ENCODE results near the gene MT1A.

The MT1A gene

GRCh38 chr16:56672761-56673536 lies 34.5 kb downstream of the MT1A start:
- TF ChIP-seq GATA2 (IDR thresholded peaks at IDR 0.05; ENCODE audit: low read depth, low read length) = no peak
- TF ChIP-seq GATA3 (IDR thresholded peaks at IDR 0.05; ENCODE audit: low read depth, low read length) = no peak

- no peak for TF ChIP-seq GATA3 (IDR thresholded peaks at IDR 0.05; ENCODE audit: low read depth, low read length)
- no peak for TF ChIP-seq GATA2 (IDR thresholded peaks at IDR 0.05; ENCODE audit: low read depth, low read length)
Measured at GRCh38 chr16:56673921-56674320, 35.5 kb downstream of the MT1A start.

- no peak for TF ChIP-seq GATA2 (IDR thresholded peaks at IDR 0.05; ENCODE audit: low read depth, low read length)
- TF ChIP-seq GATA3 (IDR thresholded peaks at IDR 0.05; ENCODE audit: low read depth, low read length) = no peak
Measured at GRCh38 chr16:56675685-56676210, 37.3 kb downstream of the MT1A start.

DNA sequence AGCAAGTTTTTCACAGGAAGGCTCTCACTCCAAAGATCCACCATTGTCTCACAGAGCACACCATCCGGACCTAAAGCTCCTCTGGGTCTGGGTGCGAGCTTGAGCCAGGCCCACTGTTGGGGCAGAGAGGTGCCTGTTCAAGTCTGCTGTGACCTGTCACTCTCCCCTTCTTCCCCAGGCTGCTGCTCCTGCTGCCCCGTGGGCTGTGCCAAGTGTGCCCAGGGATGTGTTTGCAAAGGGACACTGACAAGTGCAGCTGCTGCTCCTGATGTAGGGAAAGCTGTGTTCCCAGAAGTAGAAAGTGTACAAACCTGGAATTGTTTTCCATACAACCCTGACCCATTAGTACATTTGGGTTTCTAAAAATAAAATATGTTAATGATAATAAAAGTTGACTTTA lies 39.0 kb downstream of the MT1A start:
- TF ChIP-seq GATA2 (IDR thresholded peaks at IDR 0.05; ENCODE audit: low read depth, low read length) (no peak), GATA3 (IDR thresholded peaks at IDR 0.05; ENCODE audit: low read depth, low read length) (no peak)

DNA sequence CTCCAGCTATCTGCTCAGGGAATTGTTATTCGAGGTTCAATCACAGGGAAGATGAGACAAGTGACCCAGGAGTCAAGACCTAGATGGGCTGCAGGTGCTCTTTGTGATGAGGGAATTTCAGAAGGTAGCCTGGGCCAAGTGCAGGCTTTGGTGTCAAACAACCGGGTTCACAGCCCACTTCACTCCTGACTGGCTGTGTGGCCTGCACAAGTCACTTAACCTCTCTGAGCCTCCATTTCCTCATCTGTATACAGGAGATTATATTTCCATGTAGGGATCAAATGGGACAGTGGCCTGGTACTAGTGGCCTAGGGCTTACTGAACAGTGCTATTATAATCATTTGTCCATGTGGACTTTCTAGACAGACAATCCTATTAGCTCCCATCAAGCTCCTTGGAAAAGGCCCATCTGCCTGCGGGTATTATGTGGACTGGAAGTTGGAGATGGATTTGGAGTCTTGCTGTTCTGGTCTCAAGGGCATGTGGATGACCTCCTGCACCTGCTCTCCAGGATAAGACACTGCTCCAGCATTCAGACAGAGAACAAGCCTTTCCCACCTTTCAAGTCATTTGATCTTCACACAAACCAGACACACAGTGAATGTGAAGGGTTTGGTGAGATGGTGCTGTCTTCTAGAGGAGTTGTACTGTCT lies 40.7 kb downstream of the MT1A start:
- TF ChIP-seq GATA2 (IDR thresholded peaks at IDR 0.05; ENCODE audit: low read depth, low read length) = no peak

GRCh38 chr16:56679818-56680217 lies 41.4 kb downstream of the MT1A start:
- TF ChIP-seq GATA3 (IDR thresholded peaks at IDR 0.05; ENCODE audit: low read depth, low read length) (no peak), GATA2 (IDR thresholded peaks at IDR 0.05; ENCODE audit: low read depth, low read length) (no peak)

DNA sequence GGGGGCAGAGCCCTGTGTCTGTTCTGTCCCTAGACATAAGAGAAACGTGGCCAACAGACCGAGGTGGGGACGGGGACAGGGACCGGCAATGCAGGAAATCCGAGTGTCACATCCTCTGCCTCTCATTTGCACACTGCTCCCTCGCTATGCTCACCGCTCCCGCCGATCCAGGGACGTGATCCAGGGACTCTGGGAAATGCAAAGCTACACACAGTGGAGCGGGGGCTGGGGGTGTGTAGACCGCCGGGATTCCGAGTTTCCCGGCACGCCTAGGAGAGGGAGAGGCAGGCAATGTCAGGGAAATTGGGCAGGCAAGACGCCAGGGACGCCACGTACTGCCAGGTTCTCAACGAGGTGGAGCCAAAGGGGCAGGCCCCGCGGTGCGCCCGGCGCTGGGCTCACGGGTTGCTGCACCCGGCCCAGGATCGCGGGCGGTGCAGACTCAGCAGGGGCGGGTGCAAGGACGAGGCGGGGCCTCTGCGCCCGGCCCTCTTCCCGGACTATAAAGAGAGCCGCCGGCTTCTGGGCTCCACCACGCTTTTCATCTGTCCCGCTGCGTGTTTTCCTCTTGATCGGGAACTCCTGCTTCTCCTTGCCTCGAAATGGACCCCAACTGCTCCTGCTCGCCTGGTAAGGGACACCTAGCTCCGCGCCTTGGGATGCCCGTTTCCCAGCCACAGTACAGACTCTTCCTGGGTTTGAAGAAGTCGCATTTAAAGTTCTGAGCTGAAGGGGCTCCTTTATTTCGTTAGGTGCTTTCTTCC lies 43.7 kb downstream of the MT1A start, which contains the start of gene MT1X:
Gene MT1X (plus strand): TSS at position 532 of the 764 bp plus-strand sequence. CDS start 71 bp downstream, at position 603.
- TF ChIP-seq GATA3 (IDR thresholded peaks at IDR 0.05; ENCODE audit: low read depth, low read length) (no peak), GATA2 (IDR thresholded peaks at IDR 0.05; ENCODE audit: low read depth, low read length) (no peak)

DNA sequence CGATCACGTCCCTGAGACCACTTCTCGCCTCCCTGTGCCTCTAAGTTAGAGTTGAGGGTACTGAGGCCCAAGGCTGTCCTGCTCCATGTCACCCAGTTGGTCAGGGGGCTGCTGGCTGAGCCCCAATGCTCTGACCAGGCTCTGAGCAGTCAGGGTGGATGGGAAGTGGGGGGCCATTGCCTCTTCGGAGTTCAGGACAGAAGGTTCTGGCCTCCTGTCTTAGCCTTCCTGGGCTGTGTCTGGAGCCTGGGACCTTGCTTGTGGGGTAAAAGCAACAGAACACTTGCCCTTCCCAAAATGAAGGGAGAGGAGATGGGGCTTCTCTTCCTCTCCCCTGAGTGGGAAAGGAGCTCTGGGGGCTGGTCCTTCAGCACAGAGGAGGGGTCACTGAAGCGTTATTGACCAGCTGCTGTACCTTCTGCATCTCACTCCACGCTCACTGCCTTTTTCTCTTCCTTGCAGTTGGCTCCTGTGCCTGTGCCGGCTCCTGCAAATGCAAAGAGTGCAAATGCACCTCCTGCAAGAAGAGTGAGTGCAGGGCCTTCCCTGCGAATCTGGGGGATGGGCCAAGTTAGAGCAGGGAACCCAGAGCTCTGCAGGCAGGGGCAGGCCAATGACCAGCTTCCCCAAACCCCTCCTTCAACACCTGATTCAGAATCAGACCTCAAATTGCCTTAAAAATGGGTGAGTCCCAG lies 44.4 kb downstream of the MT1A start:
- TF ChIP-seq GATA3 (IDR thresholded peaks at IDR 0.05; ENCODE audit: low read depth, low read length) (no peak), GATA2 (IDR thresholded peaks at IDR 0.05; ENCODE audit: low read depth, low read length) (no peak)

DNA sequence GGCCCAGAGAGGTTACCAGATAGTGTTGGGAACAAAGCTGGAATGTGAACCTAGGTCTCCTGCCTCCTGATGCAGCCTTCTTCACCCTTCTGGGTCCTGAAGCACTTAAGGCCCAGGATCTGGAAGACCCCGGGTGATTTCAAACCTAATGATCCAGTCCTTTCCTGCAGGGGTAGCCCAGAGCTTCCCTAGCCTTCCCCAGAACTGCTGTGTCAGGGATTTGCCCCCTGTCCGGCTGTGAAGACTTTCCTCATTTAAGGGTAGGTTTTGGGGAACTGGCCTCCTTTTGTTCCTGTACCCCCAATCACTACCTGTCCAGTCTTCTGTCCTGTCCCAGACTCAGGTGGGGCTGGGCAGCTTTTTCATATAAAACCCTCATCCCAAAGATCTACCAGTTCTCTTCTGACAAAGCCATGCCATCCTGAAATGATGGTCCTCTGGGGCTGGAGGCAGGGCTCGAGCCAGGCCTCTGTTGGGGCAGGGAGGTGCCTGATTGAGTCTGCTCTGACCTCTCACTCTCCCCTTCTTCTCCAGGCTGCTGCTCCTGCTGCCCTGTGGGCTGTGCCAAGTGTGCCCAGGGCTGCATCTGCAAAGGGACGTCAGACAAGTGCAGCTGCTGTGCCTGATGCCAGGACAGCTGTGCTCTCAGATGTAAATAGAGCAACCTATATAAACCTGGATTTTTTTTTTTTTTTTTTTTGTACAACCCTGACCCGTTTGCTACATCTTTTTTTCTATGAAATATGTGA lies 45.1 kb downstream of the MT1A start:
- TF ChIP-seq GATA2 (IDR thresholded peaks at IDR 0.05; ENCODE audit: low read depth, low read length) = no peak
- TF ChIP-seq GATA3 (IDR thresholded peaks at IDR 0.05; ENCODE audit: low read depth, low read length) = no peak

DNA sequence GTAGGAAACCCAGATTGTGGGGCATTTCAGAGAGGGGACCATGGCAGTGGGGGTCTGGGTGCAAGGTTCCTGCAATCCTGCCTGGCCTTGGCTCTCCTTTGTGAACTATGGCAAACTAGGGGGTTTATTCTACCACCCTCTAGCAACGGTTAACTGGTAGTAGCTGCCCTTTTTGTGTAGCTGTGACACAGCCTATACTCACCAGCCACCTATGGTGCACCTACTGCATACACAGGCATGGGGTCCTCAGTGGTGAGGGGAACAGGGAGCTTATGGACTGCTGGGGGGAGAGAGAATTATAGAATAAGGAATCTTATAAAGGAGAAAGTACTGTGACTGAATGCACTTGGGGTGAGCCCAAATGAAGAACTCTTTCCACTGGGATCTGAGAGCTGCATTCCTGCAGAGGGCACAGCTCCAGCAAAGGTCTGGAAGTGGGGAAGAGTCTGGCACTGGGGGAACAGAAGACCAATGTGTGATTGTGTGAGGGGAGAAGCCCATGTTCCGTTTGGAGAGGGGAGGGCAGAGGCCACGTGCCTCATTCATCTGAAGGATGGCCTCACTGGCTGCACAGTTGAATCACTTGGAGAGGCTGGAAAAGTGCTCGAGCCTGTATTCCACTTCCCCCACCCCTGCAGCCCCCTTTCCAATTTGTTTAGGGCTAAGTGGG lies 45.9 kb downstream of the MT1A start:
- TF ChIP-seq GATA2 (IDR thresholded peaks at IDR 0.05; ENCODE audit: low read depth, low read length) (no peak), GATA3 (IDR thresholded peaks at IDR 0.05; ENCODE audit: low read depth, low read length) (no peak)

DNA sequence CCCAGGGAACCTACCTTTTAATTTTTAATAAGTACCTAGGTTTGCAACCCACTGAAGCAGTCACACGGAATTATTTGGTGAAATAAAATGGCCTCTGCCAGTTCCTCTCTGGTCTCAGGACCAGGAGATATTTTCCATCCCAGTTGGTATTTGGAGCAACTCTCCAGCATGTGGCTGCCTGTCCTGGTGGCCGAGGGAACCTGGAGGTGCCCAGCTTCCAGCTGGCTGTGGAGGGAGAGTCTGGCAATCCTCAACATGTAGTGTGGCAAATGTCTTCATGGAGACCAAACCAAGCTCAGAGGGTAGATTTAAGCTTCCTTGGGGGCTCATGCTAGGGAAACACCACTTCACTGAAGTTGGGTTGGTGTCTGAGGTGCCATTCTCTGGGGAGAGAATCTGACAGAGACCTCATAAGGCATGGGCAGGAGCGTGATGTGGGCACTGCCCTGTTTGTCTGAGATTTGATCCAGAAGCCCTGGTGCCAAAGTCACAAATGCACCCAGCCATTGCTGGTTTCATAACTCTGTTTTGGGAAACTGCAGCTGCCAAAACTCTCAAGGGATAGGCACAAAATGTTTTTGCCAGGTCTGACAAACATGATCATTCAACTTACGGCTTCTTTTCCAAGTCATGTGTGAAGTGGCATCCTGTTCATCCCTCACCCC lies 46.6 kb downstream of the MT1A start:
- no peak for TF ChIP-seq GATA2 (IDR thresholded peaks at IDR 0.05; ENCODE audit: low read depth, low read length)
- TF ChIP-seq GATA3 (IDR thresholded peaks at IDR 0.05; ENCODE audit: low read depth, low read length) = no peak

GRCh38 chr16:56686758-56687157 lies 48.3 kb downstream of the MT1A start:
- TF ChIP-seq GATA2 (IDR thresholded peaks at IDR 0.05; ENCODE audit: low read depth, low read length) (no peak), GATA3 (IDR thresholded peaks at IDR 0.05; ENCODE audit: low read depth, low read length) (no peak)
